ENCODE measurements around the gene MEIS3. TPM values are rescaled to one million over a fixed set of nuclear protein-coding genes. Genes with fewer than 3 reads are reported as not detected.

Gene MEIS3
- polyA plus RNA-seq (2012; ENCODE audit: low read depth, missing spikeins) = not detected

GRCh38 chr19:47419030-47419783, at the start of gene MEIS3:
Gene MEIS3 (minus strand): TSS chr19:47419527. CDS start chr19:47419081, 446 bp downstream.
- TF ChIP-seq SPI1 (IDR thresholded peaks at IDR 0.05; ENCODE audit: low read depth, low read length) (no peak), POU2F2 (IDR thresholded peaks at IDR 0.05; ENCODE audit: low read depth, low read length) (no peak), POLR2A (IDR thresholded peaks at IDR 0.05; ENCODE audit: low read depth, low read length) (no peak), PAX5 (IDR thresholded peaks at IDR 0.05; ENCODE audit: insufficient read depth, low read length, severe bottlenecking) (no peak), POLR2AphosphoS5 (IDR thresholded peaks at IDR 0.05; ENCODE audit: low read depth, low read length) (no peak), TAF1 (IDR thresholded peaks at IDR 0.05; ENCODE audit: low read depth, low read length) (no peak)
- DNase-seq (ENCODE audit: insufficient read length, low spot score) (no peak), FAIRE-seq (no peak)

DNA sequence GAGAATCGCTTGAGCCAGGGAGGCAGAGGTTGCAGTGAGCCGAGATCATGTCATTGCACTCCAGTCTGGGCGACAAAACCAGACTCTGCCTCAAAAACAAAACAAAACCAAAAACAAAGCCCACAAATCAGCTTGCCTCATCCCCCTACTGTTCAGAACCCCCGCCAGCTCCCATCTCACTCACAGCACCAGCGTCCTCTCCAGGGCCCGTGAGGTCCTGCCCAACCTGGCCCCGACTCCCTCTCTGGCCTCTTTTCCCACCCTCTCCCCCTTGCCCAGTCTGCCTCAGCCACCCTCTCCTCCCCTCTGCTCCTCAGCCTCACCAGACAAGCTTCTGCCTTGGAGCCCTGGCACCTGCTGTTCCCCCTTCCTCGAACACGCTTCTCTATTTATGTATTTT, 48.6 kb upstream of the MEIS3 start:
- FAIRE-seq (no peak), DNase-seq (ENCODE audit: insufficient read length, low spot score) (no peak)
- no peak for TF ChIP-seq SPI1 (IDR thresholded peaks at IDR 0.05; ENCODE audit: low read depth, low read length)
- no peak for TF ChIP-seq POLR2A (IDR thresholded peaks at IDR 0.05; ENCODE audit: low read depth, low read length)
- no peak for TF ChIP-seq TAF1 (IDR thresholded peaks at IDR 0.05; ENCODE audit: low read depth, low read length)
- TF ChIP-seq POU2F2 (IDR thresholded peaks at IDR 0.05; ENCODE audit: low read depth, low read length) = no peak

- TF ChIP-seq PAX5 (IDR thresholded peaks at IDR 0.05; ENCODE audit: insufficient read depth, low read length, severe bottlenecking) (no peak), POLR2AphosphoS5 (IDR thresholded peaks at IDR 0.05; ENCODE audit: low read depth, low read length) (no peak), SPI1 (IDR thresholded peaks at IDR 0.05; ENCODE audit: low read depth, low read length) (no peak), POU2F2 (IDR thresholded peaks at IDR 0.05; ENCODE audit: low read depth, low read length) (no peak), POLR2A (IDR thresholded peaks at IDR 0.05; ENCODE audit: low read depth, low read length) (no peak), TAF1 (IDR thresholded peaks at IDR 0.05; ENCODE audit: low read depth, low read length) (no peak)
- no peak for FAIRE-seq
- no peak for DNase-seq (ENCODE audit: insufficient read length, low spot score)
These were observed 46.6 kb upstream of the MEIS3 start for GRCh38 chr19:47465957-47466356.

DNA sequence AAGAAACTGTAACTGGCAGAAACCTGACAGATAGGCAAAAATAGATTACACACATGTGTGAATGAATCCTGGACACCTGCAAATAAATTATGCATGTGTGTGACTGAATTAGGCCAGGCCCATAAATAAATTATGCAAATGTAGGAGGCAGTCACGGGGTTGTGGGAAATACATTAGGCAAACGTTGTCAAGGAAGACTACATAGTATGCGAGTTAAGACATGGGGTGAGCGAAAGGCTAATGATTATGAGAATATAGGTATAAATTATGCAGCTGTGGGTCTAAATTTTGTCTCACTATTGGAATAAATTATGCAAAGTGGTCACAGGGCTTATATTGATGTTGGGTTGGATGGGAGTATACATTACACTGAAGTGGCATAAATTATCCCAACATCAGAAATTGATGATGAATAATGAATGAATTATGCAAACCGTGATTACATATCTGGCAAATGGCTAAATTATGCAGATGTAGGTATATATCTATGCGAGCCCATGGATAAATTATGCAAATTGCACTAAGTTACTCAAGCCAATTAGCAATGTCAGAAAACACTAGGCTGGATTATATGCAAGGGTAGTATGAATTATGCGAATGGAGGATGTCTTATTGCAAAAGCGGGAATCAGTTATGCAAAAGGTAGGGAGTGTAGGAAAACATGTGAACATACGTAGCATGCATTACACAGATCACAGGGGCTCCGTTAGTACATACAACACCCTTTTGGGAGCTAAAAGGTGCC, 45.5 kb upstream of the MEIS3 start:
- FAIRE-seq = no peak
- DNase-seq (ENCODE audit: insufficient read length, low spot score) = no peak
- TF ChIP-seq POLR2A (IDR thresholded peaks at IDR 0.05; ENCODE audit: low read depth, low read length) (no peak), PAX5 (IDR thresholded peaks at IDR 0.05; ENCODE audit: insufficient read depth, low read length, severe bottlenecking) (no peak), TAF1 (IDR thresholded peaks at IDR 0.05; ENCODE audit: low read depth, low read length) (no peak), SPI1 (IDR thresholded peaks at IDR 0.05; ENCODE audit: low read depth, low read length) (no peak), POLR2AphosphoS5 (IDR thresholded peaks at IDR 0.05; ENCODE audit: low read depth, low read length) (no peak), POU2F2 (IDR thresholded peaks at IDR 0.05; ENCODE audit: low read depth, low read length) (no peak)

GRCh38 chr19:47461876-47462275, 42.5 kb upstream of the MEIS3 start:
- DNase-seq (ENCODE audit: insufficient read length, low spot score) (no peak), FAIRE-seq (no peak)
- TF ChIP-seq TAF1 (IDR thresholded peaks at IDR 0.05; ENCODE audit: low read depth, low read length) = no peak
- TF ChIP-seq PAX5 (IDR thresholded peaks at IDR 0.05; ENCODE audit: insufficient read depth, low read length, severe bottlenecking) = no peak
- TF ChIP-seq SPI1 (IDR thresholded peaks at IDR 0.05; ENCODE audit: low read depth, low read length) = no peak
- no peak for TF ChIP-seq POLR2AphosphoS5 (IDR thresholded peaks at IDR 0.05; ENCODE audit: low read depth, low read length)
- no peak for TF ChIP-seq POLR2A (IDR thresholded peaks at IDR 0.05; ENCODE audit: low read depth, low read length)
- TF ChIP-seq POU2F2 (IDR thresholded peaks at IDR 0.05; ENCODE audit: low read depth, low read length) = no peak

- TF ChIP-seq TAF1 (IDR thresholded peaks at IDR 0.05; ENCODE audit: low read depth, low read length) (no peak), POLR2AphosphoS5 (IDR thresholded peaks at IDR 0.05; ENCODE audit: low read depth, low read length) (no peak), POU2F2 (IDR thresholded peaks at IDR 0.05; ENCODE audit: low read depth, low read length) (no peak), SPI1 (IDR thresholded peaks at IDR 0.05; ENCODE audit: low read depth, low read length) (no peak), POLR2A (IDR thresholded peaks at IDR 0.05; ENCODE audit: low read depth, low read length) (no peak), PAX5 (IDR thresholded peaks at IDR 0.05; ENCODE audit: insufficient read depth, low read length, severe bottlenecking) (no peak)
- FAIRE-seq = peak; percentile 56
- no peak for DNase-seq (ENCODE audit: insufficient read length, low spot score)
These were observed 40.1 kb upstream of the MEIS3 start for GRCh38 chr19:47459477-47459876.

DNA sequence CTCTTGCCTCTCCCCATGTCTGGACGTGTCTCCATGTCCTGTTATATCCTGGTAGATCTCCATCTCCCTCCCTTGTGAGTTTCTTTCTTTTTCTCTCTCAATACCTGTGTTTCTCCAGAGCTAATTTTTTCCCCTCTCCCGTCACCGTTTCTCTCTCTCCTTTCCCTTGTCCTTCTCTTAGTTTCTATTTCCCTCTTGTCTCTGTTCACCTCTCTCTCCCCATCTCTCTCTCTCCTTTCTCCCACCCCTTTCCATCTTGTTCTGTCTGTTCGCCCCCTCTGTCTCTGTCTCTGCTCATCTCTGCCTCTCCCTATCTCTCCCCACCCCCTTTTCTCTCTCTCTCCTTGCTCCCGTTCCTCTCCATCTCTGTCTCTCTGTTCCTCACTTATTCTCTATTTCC, 39.3 kb upstream of the MEIS3 start:
- FAIRE-seq = no peak
- TF ChIP-seq TAF1 (IDR thresholded peaks at IDR 0.05; ENCODE audit: low read depth, low read length) = no peak
- TF ChIP-seq POLR2AphosphoS5 (IDR thresholded peaks at IDR 0.05; ENCODE audit: low read depth, low read length) = no peak
- TF ChIP-seq SPI1 (IDR thresholded peaks at IDR 0.05; ENCODE audit: low read depth, low read length) = no peak
- TF ChIP-seq PAX5 (IDR thresholded peaks at IDR 0.05; ENCODE audit: insufficient read depth, low read length, severe bottlenecking) = no peak
- TF ChIP-seq POLR2A (IDR thresholded peaks at IDR 0.05; ENCODE audit: low read depth, low read length) = no peak
- no peak for TF ChIP-seq POU2F2 (IDR thresholded peaks at IDR 0.05; ENCODE audit: low read depth, low read length)
- DNase-seq (ENCODE audit: insufficient read length, low spot score) = no peak

DNA sequence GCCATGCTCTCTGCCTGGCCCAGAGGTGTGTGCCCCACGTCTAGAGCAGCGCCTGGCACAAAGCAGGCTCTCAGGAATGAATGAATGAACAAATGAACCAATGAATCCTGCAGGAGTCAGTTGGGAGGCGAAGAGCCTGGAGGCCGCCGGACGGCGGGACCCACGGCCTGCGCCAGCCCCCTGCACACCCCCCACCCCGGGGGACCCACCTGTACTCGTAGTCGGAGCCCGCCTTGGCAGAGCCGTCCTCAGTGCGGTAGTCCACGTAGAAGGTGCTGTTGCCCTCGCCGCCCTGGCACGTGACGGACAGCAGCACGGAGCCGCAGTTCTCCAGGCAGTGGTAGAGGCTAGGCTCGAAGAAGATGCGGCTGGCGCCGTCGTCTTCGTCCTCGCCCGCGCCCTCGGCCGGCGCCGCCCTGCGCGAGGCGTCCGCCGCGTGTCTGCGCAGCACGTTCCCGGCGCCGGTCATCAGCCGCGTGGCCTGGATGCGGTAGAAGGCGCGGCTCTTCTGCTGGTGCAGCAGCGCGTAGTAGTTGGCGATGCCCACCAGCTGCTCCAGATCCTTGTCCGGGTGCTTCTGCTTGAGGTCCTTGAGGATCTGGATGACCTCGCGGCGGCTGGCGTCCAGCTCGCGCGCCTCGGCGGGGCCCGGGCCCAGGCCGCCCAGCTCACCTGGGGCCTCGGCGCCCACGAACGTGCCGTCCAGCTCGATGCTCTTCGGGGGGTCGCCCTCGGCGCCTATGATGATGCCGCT, 37.6 kb upstream of the MEIS3 start:
- DNase-seq (ENCODE audit: insufficient read length, low spot score) (no peak), FAIRE-seq (no peak)
- TF ChIP-seq SPI1 (IDR thresholded peaks at IDR 0.05; ENCODE audit: low read depth, low read length) (no peak), PAX5 (IDR thresholded peaks at IDR 0.05; ENCODE audit: insufficient read depth, low read length, severe bottlenecking) (no peak), TAF1 (IDR thresholded peaks at IDR 0.05; ENCODE audit: low read depth, low read length) (no peak), POLR2A (IDR thresholded peaks at IDR 0.05; ENCODE audit: low read depth, low read length) (no peak), POU2F2 (IDR thresholded peaks at IDR 0.05; ENCODE audit: low read depth, low read length) (no peak), POLR2AphosphoS5 (IDR thresholded peaks at IDR 0.05; ENCODE audit: low read depth, low read length) (no peak)

- DNase-seq (ENCODE audit: insufficient read length, low spot score) (no peak), FAIRE-seq (no peak)
- TF ChIP-seq SPI1 (IDR thresholded peaks at IDR 0.05; ENCODE audit: low read depth, low read length) (no peak), POLR2AphosphoS5 (IDR thresholded peaks at IDR 0.05; ENCODE audit: low read depth, low read length) (no peak), PAX5 (IDR thresholded peaks at IDR 0.05; ENCODE audit: insufficient read depth, low read length, severe bottlenecking) (no peak), POU2F2 (IDR thresholded peaks at IDR 0.05; ENCODE audit: low read depth, low read length) (no peak), TAF1 (IDR thresholded peaks at IDR 0.05; ENCODE audit: low read depth, low read length) (no peak), POLR2A (IDR thresholded peaks at IDR 0.05; ENCODE audit: low read depth, low read length) (no peak)
These were observed 31.2 kb upstream of the MEIS3 start for GRCh38 chr19:47450478-47450877.
